WI38 (cell line): ENCODE results near the gene SYNPR.

ENCODE experiments used
- H3K4me3 ChIP-seq: 2 replicates; pipeline ENCODE4 v1.5.1; 2011; ENCODE audit warnings: low read depth, mild to moderate bottlenecking, control low read depth, low read length
- TF ChIP-seq, protein P1 (sequence below): IDR thresholded peaks from 2 replicates; pipeline ENCODE4 v1.5.1; 2012; ENCODE audit warnings: low read depth, mild to moderate bottlenecking, control low read depth, low read length

The SYNPR gene

GRCh38 chr3:63493101-63493500 is 215.0 kb downstream of the SYNPR start:
- no peak overlapping the region for H3K4me3 ChIP-seq
- TF ChIP-seq, protein P1, sequence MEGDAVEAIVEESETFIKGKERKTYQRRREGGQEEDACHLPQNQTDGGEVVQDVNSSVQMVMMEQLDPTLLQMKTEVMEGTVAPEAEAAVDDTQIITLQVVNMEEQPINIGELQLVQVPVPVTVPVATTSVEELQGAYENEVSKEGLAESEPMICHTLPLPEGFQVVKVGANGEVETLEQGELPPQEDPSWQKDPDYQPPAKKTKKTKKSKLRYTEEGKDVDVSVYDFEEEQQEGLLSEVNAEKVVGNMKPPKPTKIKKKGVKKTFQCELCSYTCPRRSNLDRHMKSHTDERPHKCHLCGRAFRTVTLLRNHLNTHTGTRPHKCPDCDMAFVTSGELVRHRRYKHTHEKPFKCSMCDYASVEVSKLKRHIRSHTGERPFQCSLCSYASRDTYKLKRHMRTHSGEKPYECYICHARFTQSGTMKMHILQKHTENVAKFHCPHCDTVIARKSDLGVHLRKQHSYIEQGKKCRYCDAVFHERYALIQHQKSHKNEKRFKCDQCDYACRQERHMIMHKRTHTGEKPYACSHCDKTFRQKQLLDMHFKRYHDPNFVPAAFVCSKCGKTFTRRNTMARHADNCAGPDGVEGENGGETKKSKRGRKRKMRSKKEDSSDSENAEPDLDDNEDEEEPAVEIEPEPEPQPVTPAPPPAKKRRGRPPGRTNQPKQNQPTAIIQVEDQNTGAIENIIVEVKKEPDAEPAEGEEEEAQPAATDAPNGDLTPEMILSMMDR = no peak

DNA sequence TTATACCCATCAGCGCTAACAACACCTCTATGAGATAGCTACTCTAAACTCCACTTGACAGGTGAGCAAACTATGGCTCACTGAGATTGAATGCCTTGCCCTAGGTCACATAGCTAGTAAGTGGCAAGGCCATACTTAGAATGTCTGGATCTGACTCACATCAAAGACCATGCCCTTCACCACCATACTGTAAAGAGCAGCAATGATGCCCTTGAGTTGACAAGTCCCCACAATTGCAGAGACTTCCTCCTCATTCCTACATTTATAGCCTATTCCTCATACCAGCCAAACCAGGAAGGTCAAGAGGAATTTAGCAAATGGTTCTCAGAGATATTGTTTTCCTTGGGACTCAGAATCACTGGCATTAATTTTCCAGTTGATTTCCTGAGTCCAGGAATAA is 216.5 kb downstream of the SYNPR start:
- H3K4me3 ChIP-seq = no peak overlapping the region
- TF ChIP-seq, protein P1 = no peak

- TF ChIP-seq, protein P1 = no peak
Measured at GRCh38 chr3:63497641-63498040, 219.5 kb downstream of the SYNPR start.

GRCh38 chr3:63500196-63500595 is 222.1 kb downstream of the SYNPR start:
- TF ChIP-seq, protein P1 = no peak
- H3K4me3 ChIP-seq = no peak overlapping the region

More at GRCh38 chr3:63497641-63498040, 219.5 kb downstream of the SYNPR start:
- no peak overlapping the region for H3K4me3 ChIP-seq

GRCh38 chr3:63508305-63508704 is 230.2 kb downstream of the SYNPR start:
- TF ChIP-seq, protein P1 = no peak
- no peak overlapping the region for H3K4me3 ChIP-seq

GRCh38 chr3:63508771-63509170 is 230.7 kb downstream of the SYNPR start:
- TF ChIP-seq, protein P1 = no peak
- H3K4me3 ChIP-seq = no peak overlapping the region

DNA sequence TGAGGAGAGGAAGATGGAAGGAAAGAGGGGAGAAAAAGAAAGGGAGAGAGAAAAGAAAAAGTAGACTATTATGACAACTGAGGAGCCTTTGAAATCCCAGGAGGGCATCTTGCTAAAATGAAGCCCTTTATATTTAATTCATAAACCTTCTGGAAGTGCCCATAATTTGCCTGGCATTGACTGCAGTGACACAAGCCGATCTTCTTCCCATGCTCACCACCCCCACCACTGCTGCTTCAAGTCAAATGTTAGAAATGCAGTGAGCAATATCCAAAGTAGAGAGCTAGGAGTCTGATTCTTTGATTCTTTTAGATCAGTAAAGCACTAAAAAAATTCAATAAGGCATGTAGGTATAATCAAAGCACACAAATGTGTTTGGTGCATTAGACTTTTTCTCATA is 235.7 kb downstream of the SYNPR start:
- TF ChIP-seq, protein P1 = no peak
- no peak overlapping the region for H3K4me3 ChIP-seq
